Right lobe of liver (tissue), 4 donors: ENCODE data around the gene CEACAM6.

Source experiments
- CTCF ChIP-seq, 4 donors: fragments of 200-600 bp in 3 of 4; fragments of 450-650 bp in 1 of 4; IDR thresholded peaks; one replicate each; pipeline versions ENCODE4 v1.5.1 to v1.8.0; 2016 to 2022; ENCODE audit warnings: antibody characterized with exemption in 4 of 4, mild to moderate bottlenecking in 2 of 4
- POLR2A ChIP-seq: fragments of 450-650 bp; IDR thresholded peaks from one replicate; pipeline ENCODE4 v1.6.1; 2017; ENCODE audit warnings: antibody characterized with exemption, mild to moderate bottlenecking
- donor health status: DM: no; HTN: no; CAD: no.
- donor health status: DM: no; HTN: no; CAD: no.
- donor health status: DM: no; HTN: yes; CAD: no.

- TF ChIP-seq POLR2A (no peak), CTCF (IDR thresholded peaks at IDR 0.05) (peak; percentile 45 to 82 (median 80))
Observed at GRCh38 chr19:41785653-41786052, 30.3 kb downstream of the CEACAM6 start.
